Skeletal muscle tissue (tissue), 4 donors: Measurements from ENCODE around the gene MXRA7. TPM values are rescaled to one million over a fixed set of nuclear protein-coding genes. Genes with fewer than 3 reads are reported as not detected.

Experiments
- H3K27ac ChIP-seq: one replicate; pipeline ENCODE4 v1.7.0; 2013; ENCODE audit warnings: mild to moderate bottlenecking, low read depth, low read length, inconsistent platforms
- H3K27me3 ChIP-seq, 3 donors: one replicate each; pipeline ENCODE4 v1.7.0; 2013; ENCODE audit warnings: low read length in 3 of 3; ENCODE audit not compliant: control insufficient read depth in 3 of 3, insufficient read depth in 3 of 3
- H3K36me3 ChIP-seq, 3 donors: one replicate each; pipeline ENCODE4 v1.7.0; 2013; ENCODE audit warnings: low read length in 3 of 3; ENCODE audit not compliant: control insufficient read depth in 3 of 3, insufficient read depth in 3 of 3
- H3K4me1 ChIP-seq, 3 donors: one replicate each; pipeline ENCODE4 v1.7.0; 2013; ENCODE audit warnings: low read length in 3 of 3, mild to moderate bottlenecking in 3 of 3; ENCODE audit not compliant: control insufficient read depth in 3 of 3, insufficient read depth in 3 of 3
- H3K4me3 ChIP-seq, 3 donors: one replicate each; pipeline ENCODE4 v1.7.0; 2013; ENCODE audit warnings: low read length in 3 of 3
- H3K9ac ChIP-seq, 3 donors: one replicate each; pipeline ENCODE4 v1.7.0; 2013; ENCODE audit warnings: low read length in 3 of 3, mild to moderate bottlenecking in 3 of 3, moderate library complexity in 2 of 3, low read depth in 1 of 3
- H3K9me3 ChIP-seq, 3 donors: one replicate each; pipeline ENCODE4 v1.7.0; 2013; ENCODE audit warnings: low read length in 3 of 3; ENCODE audit not compliant: control insufficient read depth in 3 of 3
- total RNA-seq: library from RNA; depleted of rRNA; stranded (reverse); fragments of >200 nt; gene quantifications from one replicate; pipeline ENCODE4 v1.2.3, GENCODE V29; 2014
- donor health status: Osteomylitis.

Gene MXRA7
- total RNA-seq, 1 donor from 2014 or later: 75.7 TPM

- Histone ChIP-seq H3K4me1 (peaks cover 32 to 67% (median 65%) of the 10 kb centered on the region in 3 donors), H3K36me3 (peaks cover 2 to 22% (median 8%) of the 10 kb centered on the region in 3 donors), H3K4me3 (peak overlapping the region in 2 of 3 donors; percentile 20 to 60), H3K27me3 (no peaks in the 10 kb centered on the region), H3K9me3 (no peaks in the 10 kb centered on the region), H3K9ac (peak overlapping the region; percentile 53 to 80 (median 66)), H3K27ac (peak overlapping the region; percentile 91)
Measured at GRCh38 chr17:76687298-76688164, 23.2 kb downstream of the MXRA7 start.

DNA sequence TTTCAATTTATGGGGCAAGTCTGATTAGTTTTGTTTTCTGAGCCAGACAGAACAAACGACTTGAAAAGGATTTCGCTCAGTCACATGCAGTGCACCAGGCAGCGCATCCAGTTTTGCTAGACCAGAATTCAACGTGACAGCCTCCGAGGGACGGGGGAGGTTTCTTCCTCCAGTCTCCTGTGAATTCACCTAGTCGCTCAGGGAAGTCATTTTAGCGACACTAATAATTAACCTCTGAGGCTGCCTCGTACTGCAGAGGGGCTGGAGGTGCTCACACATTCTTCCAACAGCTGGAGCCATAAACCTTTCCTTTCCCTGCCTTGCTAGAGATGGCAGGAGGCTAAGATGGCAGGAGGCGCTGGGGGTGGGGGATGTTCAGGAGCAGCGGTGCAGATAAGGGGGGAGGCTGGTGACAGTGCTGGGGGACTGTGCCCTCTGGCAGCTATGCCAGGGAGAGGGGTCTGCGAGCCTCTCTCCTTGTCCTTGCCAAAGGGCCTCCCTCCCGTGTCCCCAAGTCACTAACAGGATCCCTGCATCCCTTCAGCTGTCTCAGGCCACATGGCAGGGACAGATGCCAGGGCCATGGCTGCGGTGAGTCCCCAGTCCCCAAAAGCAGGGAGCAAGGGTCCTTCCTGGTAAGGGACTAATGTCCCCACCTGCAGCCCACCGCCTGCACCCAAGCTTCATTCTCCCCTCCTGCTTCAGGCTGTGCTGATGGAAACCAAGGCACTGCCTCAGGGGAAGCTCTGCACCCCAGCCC lies 24.0 kb downstream of the MXRA7 start:
- Histone ChIP-seq H3K27me3 (no peaks in the 10 kb centered on the region), H3K9ac (peak overlapping the region in 1 of 3 donors; percentile 80), H3K4me3 (peak overlapping the region in 2 of 3 donors; percentile 20 to 41), H3K4me1 (peaks cover 40 to 72% (median 70%) of the 10 kb centered on the region in 3 donors), H3K36me3 (peaks cover 5 to 25% (median 11%) of the 10 kb centered on the region in 3 donors), H3K9me3 (no peaks in the 10 kb centered on the region), H3K27ac (peak overlapping the region; percentile 91)

DNA sequence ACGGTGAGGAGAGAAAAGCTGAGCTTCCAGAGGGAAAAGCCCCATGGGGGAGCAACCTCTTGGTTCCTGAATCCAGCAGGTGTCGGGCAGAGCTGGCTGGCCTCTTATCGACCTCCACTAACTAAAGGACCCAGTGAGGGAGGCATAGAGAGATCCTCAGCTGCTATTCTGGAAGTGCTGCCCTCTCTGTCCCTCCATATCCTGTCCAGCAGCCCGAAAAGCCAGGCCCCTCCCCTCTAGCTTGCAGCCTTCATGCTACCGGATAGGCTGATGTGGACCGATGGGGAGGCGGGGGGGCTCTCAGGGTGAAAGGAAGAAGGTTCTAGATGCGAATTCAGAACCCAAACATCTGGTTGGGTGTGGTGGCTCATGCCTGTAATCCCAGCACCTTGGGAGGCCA lies 24.9 kb downstream of the MXRA7 start:
- H3K36me3 ChIP-seq: peaks cover 5 to 28% (median 15%) of the 10 kb centered on the region in 3 donors

DNA sequence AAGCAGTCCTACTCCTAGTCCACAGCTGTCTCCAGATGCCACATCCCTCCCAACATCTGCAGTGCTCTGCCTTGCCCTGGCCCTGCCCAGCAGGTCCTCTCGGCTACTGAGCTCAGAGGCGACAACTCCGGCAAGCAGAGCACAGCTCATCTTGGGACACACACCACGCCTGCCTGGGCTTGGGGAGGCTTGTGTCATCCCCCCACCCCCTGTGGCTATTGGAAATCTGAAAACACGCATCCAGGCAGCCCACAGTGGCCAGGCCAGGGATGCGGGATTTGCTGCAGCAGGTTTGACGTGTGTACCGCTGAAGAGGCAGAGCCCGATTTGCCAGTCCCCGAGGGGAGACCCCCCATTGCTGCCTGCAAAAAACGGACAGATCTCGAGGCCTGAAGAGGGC lies 25.4 kb downstream of the MXRA7 start:
- H3K27me3 ChIP-seq: no peaks in the 10 kb centered on the region
- peaks cover 42 to 72% (median 72%) of the 10 kb centered on the region in 3 donors for H3K4me1 ChIP-seq
- H3K4me3 ChIP-seq: peak overlapping the region in 1 of 3 donors; percentile 13
- H3K36me3 ChIP-seq: peaks cover 8 to 30% (median 15%) of the 10 kb centered on the region in 3 donors
- H3K27ac ChIP-seq: no peak overlapping the region
- H3K9me3 ChIP-seq: no peaks in the 10 kb centered on the region
- H3K9ac ChIP-seq: peak overlapping the region in 1 of 3 donors; percentile 60

More for the DNA sequence above, 24.9 kb downstream of the MXRA7 start:
- H3K9ac ChIP-seq: peak overlapping the region in 1 of 3 donors; percentile 60
- no peaks in the 10 kb centered on the region for H3K27me3 ChIP-seq
- no peak overlapping the region for H3K27ac ChIP-seq
- H3K4me3 ChIP-seq: peak overlapping the region in 1 of 3 donors; percentile 13
- H3K9me3 ChIP-seq: no peaks in the 10 kb centered on the region
- H3K4me1 ChIP-seq: peaks cover 41 to 72% (median 72%) of the 10 kb centered on the region in 3 donors

DNA sequence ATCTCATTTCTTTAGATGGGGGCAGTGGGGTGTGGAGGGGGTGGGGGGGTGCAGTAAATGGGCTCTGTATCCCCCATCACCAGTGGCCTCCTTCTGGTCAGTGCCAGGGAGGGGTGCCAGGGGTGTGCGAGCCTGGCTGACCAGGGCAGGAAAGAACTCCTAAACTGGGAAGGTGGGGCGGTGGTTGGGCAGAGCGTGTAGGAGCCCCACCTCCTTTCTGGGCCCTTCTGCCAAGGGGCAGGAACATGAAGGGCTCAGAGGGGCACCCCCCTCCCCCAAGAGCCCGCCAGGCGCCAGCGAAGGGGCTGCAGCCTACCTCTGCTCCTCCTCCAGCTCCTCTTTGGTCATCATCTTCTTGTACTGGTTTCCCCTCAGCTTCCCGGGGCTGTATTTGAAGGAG lies 26.0 kb downstream of the MXRA7 start:
- Histone ChIP-seq H3K27ac (no peak overlapping the region), H3K9ac (peak overlapping the region in 1 of 3 donors; percentile 60), H3K9me3 (no peaks in the 10 kb centered on the region), H3K36me3 (peaks cover 8 to 30% (median 15%) of the 10 kb centered on the region in 3 donors), H3K27me3 (no peaks in the 10 kb centered on the region), H3K4me3 (no peak overlapping the region), H3K4me1 (peaks cover 42 to 69% (median 69%) of the 10 kb centered on the region in 3 donors)

DNA sequence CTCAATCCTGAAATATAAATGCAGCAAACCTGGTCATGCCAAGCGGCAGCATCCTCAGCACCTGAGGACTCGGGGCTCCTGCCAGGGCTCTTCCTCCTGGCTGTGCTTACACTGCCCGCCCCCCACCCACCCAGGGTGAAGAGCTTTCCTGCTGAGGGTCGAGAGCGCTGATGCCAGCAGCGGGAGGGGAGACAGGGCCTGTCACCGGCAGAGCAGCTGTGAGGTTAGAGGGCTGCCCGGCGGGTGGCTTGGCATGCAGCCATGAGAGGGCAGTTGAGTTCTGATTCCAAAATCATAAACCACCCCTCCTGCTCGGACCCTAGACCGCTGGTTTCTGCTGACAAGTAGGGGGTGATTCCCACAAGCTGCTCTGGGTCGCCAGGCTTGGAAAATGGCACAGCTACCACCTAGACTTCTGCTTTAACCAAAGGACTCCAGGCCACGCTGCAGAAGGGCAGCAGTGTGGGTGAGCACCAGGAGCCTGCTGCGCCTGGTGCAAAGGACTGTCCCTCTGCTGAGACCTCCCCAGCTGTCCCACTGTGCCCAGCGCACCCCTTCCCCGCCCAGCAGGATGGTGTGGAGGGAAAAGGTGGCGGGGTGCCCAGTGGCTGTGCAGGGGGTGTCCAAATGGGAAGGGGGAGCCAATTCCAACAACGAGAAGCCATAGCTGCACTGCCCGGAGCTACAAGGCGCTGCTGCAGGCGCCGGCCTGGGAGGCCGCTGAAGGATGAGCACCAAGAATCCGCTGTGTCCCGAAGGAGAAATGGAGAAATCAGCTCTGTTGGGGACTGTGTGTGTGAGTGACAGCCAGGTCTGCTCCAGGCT lies 26.6 kb downstream of the MXRA7 start:
- Histone ChIP-seq H3K9me3 (no peaks in the 10 kb centered on the region), H3K27ac (no peak overlapping the region), H3K4me1 (peaks cover 39 to 65% (median 65%) of the 10 kb centered on the region in 3 donors), H3K9ac (peak overlapping the region in 1 of 3 donors; percentile 45), H3K36me3 (peaks cover 8 to 30% (median 15%) of the 10 kb centered on the region in 3 donors), H3K27me3 (no peaks in the 10 kb centered on the region), H3K4me3 (no peak overlapping the region)

DNA sequence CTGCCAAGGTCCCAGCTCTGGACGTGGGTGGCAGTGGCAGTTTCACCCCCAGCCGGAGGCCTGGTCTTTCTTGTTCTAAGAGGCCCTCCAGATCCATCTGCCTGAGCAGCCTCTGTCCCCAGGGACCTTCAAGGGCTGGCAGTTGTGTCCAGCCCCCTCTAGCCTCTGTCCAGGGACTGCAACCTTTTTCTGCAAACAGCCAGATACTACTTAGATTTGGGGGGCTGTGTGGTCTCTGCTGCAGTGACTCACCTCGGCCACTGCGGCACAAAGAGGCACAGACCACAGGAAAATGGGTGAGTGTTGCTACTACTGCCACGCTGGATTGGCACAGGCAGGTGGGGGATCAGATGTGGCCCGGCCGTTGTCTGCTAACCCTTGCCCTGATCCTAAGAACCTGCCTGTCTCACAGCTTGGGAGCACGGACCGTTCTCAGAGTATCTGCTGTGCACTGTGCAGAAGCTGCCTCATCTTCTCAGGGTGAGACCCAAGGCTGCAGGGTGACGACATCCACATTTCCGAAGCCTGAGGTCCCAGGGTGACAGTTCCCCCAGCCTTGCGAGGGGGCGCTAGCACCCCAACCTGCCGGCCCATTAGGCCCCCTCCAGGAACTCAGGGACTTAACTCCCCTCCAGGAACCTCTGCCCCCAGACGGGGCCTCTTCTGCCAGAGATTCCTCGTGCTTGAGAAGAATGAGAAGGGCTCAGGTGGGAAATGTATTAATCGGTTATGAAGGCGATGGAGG lies 27.6 kb downstream of the MXRA7 start:
- H3K4me3 ChIP-seq: no peak overlapping the region
- H3K36me3 ChIP-seq: peaks cover 8 to 34% (median 15%) of the 10 kb centered on the region in 3 donors
- peak overlapping the region in 1 of 3 donors; percentile 45 for H3K9ac ChIP-seq
- no peaks in the 10 kb centered on the region for H3K9me3 ChIP-seq
- no peaks in the 10 kb centered on the region for H3K27me3 ChIP-seq
- no peak overlapping the region for H3K27ac ChIP-seq
- peaks cover 34 to 56% (median 55%) of the 10 kb centered on the region in 3 donors for H3K4me1 ChIP-seq

- peak overlapping the region in 2 of 3 donors; percentile 6 to 72 for H3K9ac ChIP-seq
- peaks cover 25 to 47% (median 46%) of the 10 kb centered on the region in 3 donors for H3K4me1 ChIP-seq
- H3K27ac ChIP-seq: no peak overlapping the region
- no peaks in the 10 kb centered on the region for H3K9me3 ChIP-seq
- H3K4me3 ChIP-seq: peak overlapping the region in 1 of 3 donors; percentile 13
- H3K36me3 ChIP-seq: peaks cover 8 to 42% (median 18%) of the 10 kb centered on the region in 3 donors
- no peaks in the 10 kb centered on the region for H3K27me3 ChIP-seq
Measured at GRCh38 chr17:76682296-76682695, 28.5 kb downstream of the MXRA7 start.
